Fibroblast of villous mesenchyme (primary cell): ENCODE data around the gene PARD3. TPM values are rescaled to one million over a fixed set of nuclear protein-coding genes. Genes with fewer than 3 reads are reported as not detected.
A peak's percentile ranks its signal among the peaks of the same experiment; 100 is the strongest.

ENCODE experiments used
- DNase-seq: peaks from one replicate; pipeline ENCODE4 v3.0.0-alpha.2; 2010; ENCODE audit warnings: low read depth
- H3K4me3 ChIP-seq: 2 replicates; pipeline ENCODE4 v1.5.1; 2011; ENCODE audit warnings: low read depth, mild to moderate bottlenecking, low read length
- total RNA-seq: library from RNA; depleted of rRNA; stranded (reverse); fragments of >200 nt; gene quantifications from 2 replicates; pipeline ENCODE4 v1.2.3, GENCODE V29; 2012
- TF ChIP-seq, protein P1 (sequence below): IDR thresholded peaks from 2 replicates; pipeline ENCODE4 v1.5.1; 2012; ENCODE audit warnings: low read depth, mild to moderate bottlenecking, low read length; ENCODE audit not compliant: insufficient read depth

The PARD3 gene
- total RNA-seq, 1 donor, result 44.0 TPM

DNA sequence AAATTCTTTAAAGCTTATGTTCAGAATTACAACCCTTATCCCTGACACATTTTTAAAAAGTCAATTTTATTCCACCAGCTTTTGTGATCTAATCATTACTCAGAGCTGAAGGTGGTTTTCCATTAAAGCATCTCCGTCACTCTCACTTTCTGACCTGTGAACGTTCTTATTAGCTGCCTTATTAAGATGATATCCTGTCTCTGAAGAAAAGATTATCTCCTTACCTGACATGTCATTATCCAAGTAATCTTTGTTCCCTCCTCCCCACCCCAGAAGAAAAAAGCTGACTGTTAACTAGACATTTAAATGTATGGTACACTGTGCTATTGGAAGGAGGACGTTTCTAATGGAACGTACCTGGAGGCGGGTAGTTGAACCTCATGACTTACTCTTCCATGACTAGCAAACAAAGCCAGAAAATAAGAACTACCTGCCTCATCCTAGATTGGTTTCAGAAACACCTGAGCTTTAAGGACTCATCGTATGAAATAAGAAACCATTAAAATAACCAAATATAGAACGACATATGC is 708.7 kb downstream of the PARD3 start:
- H3K4me3 ChIP-seq, result no peak overlapping the region
- no peak for DNase-seq
- TF ChIP-seq, protein P1, sequence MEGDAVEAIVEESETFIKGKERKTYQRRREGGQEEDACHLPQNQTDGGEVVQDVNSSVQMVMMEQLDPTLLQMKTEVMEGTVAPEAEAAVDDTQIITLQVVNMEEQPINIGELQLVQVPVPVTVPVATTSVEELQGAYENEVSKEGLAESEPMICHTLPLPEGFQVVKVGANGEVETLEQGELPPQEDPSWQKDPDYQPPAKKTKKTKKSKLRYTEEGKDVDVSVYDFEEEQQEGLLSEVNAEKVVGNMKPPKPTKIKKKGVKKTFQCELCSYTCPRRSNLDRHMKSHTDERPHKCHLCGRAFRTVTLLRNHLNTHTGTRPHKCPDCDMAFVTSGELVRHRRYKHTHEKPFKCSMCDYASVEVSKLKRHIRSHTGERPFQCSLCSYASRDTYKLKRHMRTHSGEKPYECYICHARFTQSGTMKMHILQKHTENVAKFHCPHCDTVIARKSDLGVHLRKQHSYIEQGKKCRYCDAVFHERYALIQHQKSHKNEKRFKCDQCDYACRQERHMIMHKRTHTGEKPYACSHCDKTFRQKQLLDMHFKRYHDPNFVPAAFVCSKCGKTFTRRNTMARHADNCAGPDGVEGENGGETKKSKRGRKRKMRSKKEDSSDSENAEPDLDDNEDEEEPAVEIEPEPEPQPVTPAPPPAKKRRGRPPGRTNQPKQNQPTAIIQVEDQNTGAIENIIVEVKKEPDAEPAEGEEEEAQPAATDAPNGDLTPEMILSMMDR, result no peak

DNA sequence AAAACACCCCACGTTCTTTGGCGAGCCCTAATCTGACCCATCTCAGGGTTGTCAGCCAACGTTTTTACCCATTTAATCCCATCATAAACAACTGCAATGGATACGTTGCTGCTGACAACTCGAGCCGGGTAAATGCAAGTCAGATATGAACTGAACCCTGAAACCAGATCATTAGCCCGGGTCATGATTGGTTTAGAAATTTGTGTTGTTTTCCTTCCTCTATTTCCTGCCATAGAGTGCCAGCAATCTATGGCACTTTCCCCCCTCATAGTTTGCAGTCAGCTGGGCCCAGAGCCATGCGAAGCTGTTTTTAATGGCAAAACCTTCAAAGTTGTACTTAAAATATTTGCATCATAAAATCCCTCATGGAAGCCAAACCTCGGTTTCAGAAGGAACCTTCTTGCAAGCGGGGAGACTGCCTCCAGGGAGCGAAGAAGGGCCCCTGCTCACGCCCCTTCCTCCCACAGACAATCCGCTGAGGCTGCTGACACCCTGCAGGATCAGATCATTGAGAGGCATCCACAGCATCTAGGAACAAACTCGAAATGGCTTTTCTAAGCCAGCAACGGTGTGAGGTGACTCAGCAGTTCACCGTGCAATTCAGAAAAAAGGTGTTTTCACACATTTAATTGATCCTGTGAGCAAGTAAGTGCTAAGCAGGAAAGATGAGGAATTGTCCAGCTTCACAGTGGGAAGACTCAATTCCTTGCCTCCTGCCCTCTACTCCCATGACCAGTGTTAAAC is 710.1 kb downstream of the PARD3 start:
- TF ChIP-seq, protein P1, result no peak
- DNase-seq, result peak; percentile 89
- H3K4me3 ChIP-seq, result no peak overlapping the region

DNA sequence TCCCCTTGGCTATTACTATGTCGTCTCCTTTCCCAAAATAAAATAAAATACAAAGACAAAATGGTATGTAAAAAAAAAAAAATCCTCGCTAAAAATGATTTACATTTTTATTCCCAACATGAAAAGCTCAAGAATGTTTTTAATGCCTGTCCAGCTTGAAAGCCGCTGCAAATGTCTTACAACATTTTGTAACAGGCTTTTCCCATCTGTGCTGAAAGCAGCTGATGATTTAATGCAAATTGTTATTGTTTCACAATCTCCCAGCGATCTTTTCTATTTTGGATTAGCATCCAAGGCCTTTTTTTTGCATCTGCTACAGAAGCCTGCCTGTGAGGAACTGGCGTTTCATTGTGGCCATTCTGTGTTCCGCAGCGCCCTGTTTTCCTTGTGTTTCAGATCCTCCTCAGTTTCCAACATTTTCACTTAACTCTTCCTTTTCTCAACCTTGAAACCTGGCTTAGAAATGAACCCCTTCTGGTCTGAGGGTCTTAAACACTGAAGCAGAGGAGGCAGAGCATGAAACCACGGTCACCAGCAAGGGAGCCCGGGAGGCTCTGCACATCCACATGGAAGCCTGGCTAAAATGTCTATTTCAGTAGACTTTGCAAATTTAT is 712.1 kb downstream of the PARD3 start:
- no peak overlapping the region for H3K4me3 ChIP-seq
- TF ChIP-seq, protein P1, result no peak
- DNase-seq, result peak; percentile 93

DNA sequence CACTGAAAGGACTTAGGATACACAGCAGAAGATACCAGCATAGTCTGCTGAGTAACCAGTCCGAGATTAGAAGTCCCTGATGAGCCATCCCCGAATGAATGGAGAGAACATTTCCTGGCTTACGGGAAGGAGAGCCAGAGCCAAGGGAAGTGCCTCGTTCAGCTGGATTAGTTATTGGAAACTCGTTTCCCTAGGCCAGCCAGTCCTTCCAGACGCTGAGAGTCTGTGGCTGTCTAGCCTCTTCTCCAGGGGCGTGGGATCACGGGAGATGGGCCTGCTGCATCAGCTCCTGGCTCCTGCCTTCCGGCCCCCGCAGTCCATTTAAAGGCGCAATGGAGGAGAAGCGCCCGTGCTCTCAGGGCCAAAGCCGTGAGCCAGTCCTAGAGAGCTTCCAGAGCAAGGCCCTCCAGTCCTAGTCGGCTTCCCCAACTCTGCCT is 712.8 kb downstream of the PARD3 start:
- H3K4me3 ChIP-seq, result no peak overlapping the region
- DNase-seq, result peak; percentile 83
- TF ChIP-seq, protein P1, result no peak

DNA sequence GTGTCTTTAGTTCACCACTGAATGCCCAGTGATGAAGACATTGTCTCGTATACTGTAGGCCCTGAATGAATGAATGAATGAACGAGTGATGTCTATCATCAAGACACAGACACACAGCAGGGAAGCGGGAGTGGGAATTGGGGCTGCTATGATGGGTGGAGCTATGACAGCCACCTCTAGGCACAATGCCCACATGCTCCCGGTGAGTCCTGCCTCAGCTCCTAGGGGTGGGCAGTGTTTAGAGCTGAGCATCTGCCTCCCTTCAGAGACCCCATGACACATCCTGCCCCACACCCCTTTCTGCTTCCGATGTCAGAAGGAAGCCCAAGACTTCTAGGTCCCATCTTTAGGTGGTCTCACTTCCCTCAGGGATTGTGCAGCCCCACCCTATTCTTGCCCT is 714.1 kb downstream of the PARD3 start:
- TF ChIP-seq, protein P1, result no peak
- no peak overlapping the region for H3K4me3 ChIP-seq

DNA sequence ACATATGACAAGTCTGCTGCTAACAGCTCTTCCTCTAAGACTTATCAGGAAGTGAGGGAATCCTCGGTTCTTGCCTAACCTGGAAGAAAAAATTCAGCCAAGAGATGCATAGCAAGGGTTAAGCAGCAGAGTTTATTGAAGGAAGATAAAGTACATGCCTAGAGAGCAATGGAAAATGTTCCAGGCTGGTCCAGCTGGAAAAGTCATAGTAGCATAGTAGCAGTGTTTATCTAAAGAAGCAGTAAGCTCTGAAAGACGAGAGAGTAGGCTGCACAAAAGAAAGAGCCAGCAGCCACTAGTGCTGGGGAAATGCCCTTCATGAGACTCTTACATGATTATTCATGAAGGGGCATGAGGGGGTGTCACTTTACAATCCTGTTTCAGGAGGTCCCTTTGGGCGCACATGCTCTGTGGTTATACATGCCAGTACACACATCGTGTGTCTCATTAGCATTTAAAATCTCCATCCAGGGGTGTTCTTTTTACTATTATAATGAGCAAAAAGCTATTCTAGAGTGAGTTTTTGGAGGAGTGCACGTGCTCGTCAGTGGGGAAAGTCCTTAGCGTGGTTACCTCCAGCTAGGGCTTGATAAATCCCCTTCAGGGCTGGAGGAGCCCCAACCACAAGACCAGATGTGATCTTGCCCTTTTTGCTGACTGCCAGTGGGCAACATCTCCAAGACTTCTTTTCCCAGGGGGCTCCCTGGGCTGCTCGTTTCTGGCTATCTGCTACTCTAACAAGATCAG is 716.1 kb downstream of the PARD3 start:
- H3K4me3 ChIP-seq, result no peak overlapping the region
- TF ChIP-seq, protein P1, result no peak
- no peak for DNase-seq

More for the DNA sequence above, 714.1 kb downstream of the PARD3 start:
- no peak for DNase-seq
